CD4-positive, alpha-beta T cell treated with Interleukin-4 for 4 hours (primary cell): ENCODE results near the gene OGA.

Experiments
- DNase-seq: peaks from one replicate; pipeline ENCODE4 v3.0.0-alpha.2; 2020

OGA gene

DNA sequence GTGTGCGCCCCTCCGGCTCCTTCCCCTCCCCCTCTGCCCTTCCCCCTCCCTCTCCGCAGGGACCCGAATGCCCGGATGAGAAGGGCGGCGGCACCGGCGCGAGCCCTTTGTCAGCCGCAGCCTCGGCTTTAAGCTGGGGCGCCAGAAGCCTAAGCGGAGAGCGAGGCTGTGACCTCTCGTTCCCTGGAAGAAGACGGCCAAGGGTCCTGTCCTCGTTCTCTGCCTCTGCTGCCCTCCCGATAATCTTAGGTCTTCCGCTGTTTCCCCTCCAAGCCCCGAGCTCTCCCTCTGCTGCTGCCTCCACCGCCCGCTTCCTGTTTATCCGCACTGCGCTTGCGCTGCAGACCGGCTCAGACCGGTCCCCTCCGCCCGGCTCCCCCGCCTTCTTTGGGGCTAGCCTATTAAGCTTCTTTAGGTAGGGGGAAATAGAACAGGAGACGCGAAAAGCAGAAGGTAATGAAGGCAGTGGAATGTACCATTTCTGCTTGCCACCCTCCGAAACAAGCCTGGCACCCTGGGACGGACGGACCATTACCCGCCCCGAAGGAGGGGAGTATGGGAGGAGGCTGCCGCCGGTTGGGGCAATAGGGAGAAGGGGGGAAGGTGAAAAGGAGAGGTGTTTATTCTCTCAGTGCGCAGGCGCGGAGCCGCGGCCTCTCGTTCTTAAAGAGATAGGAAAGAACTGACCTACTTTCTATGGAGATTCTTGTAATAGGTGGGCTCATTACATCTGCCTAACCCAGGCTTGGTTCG lies at the start of gene OGA:
Gene OGA, minus strand, starts transcription at position 326 of the 753 bp plus-strand sequence. CDS start 422 bp downstream, outside the sequence.
- peak; percentile 100 for DNase-seq

GRCh38 chr10:101867931-101868330 lies 49.7 kb upstream of the OGA start:
- no peak for DNase-seq

DNA sequence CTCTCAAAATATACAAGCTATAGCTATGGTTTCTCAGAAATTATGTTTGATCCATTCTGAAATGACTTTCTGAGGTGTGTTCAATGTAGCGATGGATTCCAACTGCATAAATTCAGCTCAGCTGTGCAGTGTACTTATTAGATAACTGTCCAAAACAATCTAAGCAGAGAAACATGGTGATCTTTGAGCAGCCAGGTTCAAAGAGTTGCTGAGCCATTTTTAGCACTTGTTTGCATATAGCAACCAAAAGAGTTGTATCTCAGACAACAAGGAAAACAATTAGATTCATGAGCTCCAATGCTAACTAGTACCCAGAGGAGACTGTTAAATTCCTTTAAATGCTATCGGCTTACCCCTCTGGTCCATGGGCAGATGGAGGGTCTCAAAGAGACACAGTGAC lies 41.3 kb upstream of the OGA start:
- no peak for DNase-seq

DNA sequence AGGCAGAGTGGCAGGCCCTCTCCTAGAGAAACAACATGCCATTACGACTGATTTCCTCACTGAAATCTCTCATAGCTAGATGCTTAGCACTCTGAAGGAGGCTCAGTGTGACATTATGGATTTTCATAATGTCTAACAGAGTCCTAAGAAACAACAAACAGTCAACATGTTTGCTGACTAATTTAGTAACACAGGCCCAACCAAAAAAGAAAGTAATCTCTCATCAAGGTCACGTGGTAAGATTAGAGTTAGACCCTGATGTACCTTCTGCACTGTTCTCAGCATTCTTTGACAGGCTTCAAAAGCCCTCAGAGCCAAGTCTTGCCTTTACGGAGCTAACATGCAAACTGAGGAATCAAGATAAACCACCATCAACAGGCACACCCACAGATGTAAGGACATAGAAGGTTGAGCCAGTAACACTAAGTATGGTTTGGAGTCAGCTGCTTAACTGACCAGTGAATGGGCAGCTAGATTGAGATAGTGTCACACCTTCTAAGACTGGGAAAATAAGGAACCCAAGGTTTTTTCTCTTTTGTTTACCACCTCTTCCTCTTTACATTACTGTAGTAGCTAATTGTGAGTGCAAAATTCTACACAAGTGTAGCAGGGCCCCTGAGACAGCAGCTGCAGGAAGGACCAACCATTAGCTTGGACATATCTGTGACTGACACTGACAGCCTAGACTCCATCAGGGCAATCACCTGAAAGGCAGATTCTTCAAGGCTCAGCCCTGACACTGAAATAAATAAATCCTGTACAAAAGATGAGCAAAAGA lies 40.7 kb upstream of the OGA start:
- peak; percentile 13 for DNase-seq

DNA sequence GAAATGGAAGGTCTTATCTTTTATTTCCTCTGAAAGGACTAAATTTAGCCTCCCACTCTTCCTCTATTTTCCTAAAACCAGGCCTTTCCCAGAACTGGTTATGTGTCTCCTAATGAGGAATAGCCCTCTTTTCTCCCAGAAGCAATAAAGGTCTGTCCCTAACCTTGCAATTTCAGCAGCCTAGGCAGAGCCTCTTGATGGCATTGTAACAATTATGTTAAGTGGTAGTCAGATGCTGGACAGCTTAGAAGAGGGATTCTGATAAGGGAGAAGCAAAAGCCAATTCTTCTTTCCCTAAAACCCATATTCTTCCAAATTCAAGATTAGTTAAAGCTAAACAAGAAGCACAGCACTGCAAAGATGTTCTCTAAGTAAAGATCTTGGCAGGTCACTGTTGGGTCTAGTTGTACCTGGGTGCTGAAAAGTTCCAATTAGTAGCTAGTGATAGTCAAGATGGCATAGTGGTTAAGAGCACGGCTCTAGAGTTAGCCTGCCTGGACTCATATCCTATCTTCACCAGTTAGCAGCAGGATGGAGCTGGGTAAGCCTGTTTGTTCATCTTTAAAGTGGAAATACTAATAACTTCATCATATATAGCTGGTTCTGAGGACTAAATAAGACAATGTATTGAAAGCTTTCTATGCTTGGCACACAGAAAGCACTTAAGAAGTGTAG lies 39.7 kb upstream of the OGA start:
- no peak for DNase-seq

GRCh38 chr10:101856626-101857025 lies 38.4 kb upstream of the OGA start:
- DNase-seq: no peak

DNA sequence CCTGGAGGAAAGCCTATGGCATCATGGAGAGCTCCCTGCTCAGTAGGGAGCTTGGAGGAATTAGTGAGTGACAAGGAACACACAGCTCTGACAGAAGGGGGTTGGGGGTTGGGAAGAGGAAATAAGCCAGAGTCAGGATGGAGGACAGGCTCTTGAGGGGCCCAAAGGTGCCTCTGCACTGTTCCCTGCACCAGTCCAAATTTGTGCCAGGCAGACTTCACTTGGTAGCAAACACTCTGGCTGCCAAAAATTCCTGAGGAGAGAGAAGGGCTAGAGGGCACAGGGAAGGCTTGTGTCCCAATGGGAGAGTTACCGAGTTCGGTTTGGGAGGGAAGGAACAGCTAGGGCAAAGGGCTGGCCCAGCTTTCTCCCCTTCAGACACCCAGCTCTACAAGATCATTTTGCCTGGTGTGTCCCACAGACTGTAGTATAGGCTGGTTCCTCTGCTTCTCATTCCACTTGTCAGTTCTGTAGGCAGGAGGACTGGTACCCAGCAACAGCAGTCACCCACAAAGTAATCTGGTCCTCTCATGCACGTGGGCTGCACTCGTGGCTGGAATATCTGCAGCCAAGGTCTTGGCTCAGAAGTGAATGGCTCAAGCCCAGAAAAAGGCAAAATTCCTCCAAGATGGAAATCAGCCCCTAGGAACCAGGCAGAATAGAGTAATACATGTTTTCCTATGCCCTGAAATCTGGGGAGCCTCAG lies 33.3 kb upstream of the OGA start:
- no peak for DNase-seq

- DNase-seq: no peak
Measured at GRCh38 chr10:101850749-101851148, 32.5 kb upstream of the OGA start.

DNA sequence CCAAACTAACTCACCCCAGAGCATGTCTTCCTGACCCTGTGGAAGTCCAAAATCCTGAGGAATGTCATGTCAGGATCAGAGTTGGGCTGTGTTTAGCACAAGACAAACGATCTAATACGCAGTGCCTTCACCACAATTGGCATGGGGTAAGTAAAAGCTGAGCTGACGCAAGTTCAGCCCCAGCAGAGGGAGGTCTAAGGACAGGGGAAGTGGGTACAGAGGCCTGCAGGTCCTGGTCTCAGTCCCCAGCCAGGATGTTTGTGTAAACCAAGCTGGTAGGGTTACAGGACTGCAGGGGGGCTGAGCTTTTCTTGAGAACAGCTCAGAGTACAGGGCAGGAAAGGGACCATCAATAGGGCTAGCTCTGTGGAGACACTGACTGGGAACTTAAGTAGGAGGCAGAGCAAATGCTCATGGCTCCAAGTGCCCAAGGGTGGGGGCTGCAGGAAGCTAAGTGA lies 30.7 kb upstream of the OGA start:
- no peak for DNase-seq

GRCh38 chr10:101848408-101848807 lies 30.2 kb upstream of the OGA start:
- no peak for DNase-seq

- DNase-seq: no peak
Measured at GRCh38 chr10:101845893-101846292, 27.6 kb upstream of the OGA start.

GRCh38 chr10:101843032-101844021 lies 25.1 kb upstream of the OGA start, which contains the start of gene KCNIP2:
Gene KCNIP2, minus strand, starts transcription at chr10:101843800. Its CDS starts 232 bp downstream, at chr10:101843568.
- DNase-seq: peak; percentile 45

DNA sequence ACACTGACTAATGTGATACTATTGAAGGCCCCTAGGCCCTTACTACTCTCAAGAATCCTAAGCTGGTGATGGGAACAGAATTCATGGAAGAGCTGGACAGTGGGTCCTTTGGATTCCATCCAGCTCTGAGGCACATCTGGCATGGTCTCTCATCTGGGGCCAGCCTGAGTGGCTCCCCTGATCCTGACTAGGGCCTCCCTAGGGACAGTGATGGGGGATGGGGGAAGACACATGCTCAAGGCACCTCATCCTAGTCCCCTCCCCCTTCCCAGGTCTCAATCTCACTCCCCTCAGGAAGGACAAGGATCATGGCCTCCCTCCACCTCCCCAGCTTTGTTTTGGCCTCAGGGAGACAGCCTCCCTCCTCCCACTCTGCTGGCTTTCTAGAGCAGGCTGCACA lies 23.6 kb upstream of the OGA start:
- DNase-seq: no peak

- DNase-seq: peak; percentile 75
Measured at GRCh38 chr10:101840741-101841453, 22.7 kb upstream of the OGA start.

- peak; percentile 28 for DNase-seq
Measured at GRCh38 chr10:101840102-101840684, 21.9 kb upstream of the OGA start.

DNA sequence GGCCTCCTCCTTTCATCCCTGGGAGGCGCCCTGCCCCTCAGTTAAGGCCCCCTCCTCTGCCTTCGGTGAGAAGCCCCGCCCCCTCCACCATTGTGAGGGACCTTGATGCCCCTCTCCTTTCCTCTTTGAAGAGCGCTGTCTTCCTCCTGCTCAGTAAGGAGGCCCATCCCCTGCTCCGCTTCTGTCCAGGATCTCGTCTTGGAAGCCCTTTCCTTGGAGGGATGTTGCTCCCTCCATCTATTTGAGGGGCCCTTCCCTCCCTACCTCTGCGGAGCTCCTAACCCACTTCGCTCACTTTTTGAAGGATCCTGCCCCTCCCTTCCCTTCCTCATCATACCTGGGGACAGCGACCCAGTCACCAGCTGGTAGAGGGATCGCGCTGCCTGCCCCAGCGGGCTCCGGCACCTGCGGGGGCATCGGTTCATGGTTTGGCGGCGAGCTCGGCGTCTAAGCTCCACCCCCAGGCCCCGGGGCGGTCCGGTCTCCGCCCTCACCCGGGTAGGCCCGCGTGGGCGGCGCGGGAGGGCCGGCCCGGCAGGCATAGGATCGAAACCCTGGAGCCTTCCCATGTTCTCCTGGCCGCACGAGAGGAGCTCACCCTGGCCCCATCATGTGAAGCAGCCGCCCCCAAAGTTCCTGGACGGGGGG lies 21.3 kb upstream of the OGA start:
- DNase-seq: peak; percentile 53

DNA sequence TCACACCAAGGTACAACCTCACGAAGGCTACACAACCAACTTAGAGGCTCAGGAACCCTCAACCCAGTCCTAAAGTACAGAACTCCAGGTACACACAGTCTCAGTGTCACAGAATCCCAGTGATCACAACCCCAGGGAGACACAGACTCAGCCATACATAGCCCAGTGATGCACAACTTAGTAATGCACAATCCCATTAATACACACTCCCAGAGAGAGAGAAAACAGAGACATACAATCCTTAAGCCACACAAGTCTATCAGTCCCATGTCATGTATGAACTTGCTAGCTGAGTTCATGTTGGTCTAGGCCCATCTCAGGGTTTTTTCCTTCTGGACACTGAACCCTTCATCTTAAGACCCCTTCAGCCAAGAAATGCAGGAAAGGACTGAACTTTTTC lies 20.8 kb upstream of the OGA start:
- no peak for DNase-seq

DNA sequence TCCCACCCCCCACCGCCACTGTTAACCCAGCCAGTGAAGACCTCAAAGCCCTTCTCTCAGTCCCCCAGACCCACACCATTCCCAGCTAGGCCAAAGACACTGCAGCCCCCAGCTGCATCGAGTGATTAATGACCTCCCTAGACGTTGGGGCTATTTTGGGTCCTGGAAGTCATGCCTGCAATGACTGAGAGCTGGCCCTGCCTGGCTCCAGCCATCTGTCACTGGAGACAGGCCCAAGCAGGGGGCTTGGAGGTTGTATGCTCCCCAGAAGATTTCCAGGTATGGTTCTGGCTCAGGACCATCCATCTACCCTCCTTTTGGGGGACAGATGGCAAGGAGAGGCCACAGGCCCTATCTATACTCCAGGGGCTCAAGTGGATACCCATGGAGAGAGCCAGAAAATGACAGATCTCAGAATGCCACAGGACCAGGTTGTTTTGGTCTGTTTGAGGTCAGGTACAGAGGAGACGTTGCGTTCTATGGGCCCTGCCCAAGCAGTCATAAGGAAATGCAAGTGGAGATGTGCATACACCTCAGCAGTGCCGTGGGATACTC lies 20.2 kb upstream of the OGA start:
- no peak for DNase-seq

- no peak for DNase-seq
Measured at GRCh38 chr10:101837748-101838147, 19.5 kb upstream of the OGA start.

DNA sequence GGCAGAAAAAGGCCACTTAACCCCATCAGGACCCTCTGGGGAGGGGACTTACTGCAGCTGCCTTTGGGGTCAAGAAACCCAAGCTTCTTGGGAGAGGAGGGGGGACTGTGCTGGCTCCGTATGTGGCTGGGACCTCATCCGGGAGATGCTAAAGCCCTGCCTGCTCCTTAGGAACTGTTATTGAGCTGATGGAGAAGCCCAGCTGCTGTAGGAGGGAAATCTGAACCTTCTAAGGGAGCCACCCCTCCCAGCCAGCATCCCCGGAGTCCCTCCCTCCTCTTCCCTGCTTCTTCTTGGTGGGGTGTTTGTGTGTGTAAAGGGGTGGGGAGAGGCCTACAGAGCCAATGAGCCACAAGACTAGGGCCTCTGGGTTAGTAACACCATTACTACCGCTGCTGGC lies 17.1 kb upstream of the OGA start:
- DNase-seq: no peak
